Keratinocyte (primary cell): Measurements from ENCODE around the gene ELP5. TPM values are rescaled to one million over a fixed set of nuclear protein-coding genes. Genes with fewer than 3 reads are reported as not detected.
A peak's percentile ranks its signal among the peaks of the same experiment; 100 is the strongest.

Source experiments
- DNase-seq: peaks from one replicate; pipeline ENCODE4 v3.0.0-alpha.2; 2011; ENCODE audit warnings: low read depth, missing footprints, low spot score
- FAIRE-seq: peaks from 2 replicates; lab custom pipeline; 2011; peaks lifted over from hg19 to GRCh38; lab: Jason Lieb, UNC
- H2AFZ ChIP-seq: 2 replicates; pipeline ENCODE4 v1.6.0; 2012; ENCODE audit warnings: low read length, control low read depth, inconsistent platforms; ENCODE audit not compliant: control insufficient read depth
- H3K27ac ChIP-seq: 2 replicates; pipeline ENCODE4 v1.5.1; 2011; ENCODE audit warnings: low read length; ENCODE audit not compliant: control insufficient read depth, insufficient read depth
- H3K27me3 ChIP-seq: 3 replicates; pipeline ENCODE4 v1.6.0; 2011; ENCODE audit warnings: low read length; ENCODE audit not compliant: control insufficient read depth, insufficient read depth; ENCODE audit errors: extremely low read depth
- H3K36me3 ChIP-seq, 2 experiments: 2 replicates in 1 of 2; 3 replicates in 1 of 2; pipeline ENCODE4 v1.5.1; 2011; ENCODE audit warnings: low read length in 2 of 2, mild to moderate bottlenecking in 1 of 2; ENCODE audit not compliant: control insufficient read depth in 2 of 2, insufficient read depth in 2 of 2; ENCODE audit errors: extremely low read depth in 1 of 2
- H3K4me1 ChIP-seq: 3 replicates; pipeline ENCODE4 v1.5.1; 2011; ENCODE audit warnings: low read length; ENCODE audit not compliant: control insufficient read depth, insufficient read depth; ENCODE audit errors: extremely low read depth
- H3K4me2 ChIP-seq: 3 replicates; pipeline ENCODE4 v1.6.0; 2011; ENCODE audit warnings: low read depth, low read length; ENCODE audit not compliant: control insufficient read depth, insufficient read depth; ENCODE audit errors: extremely low read depth
- H3K4me3 ChIP-seq, 3 experiments: fragments of 200-600 bp in 1 of 3; sonication (generic) in 1 of 3; 2 replicates in 2 of 3; 3 replicates in 1 of 3; pipeline ENCODE4 v1.5.1; 2011 to 2016; ENCODE audit warnings: low read length in 3 of 3, mild to moderate bottlenecking in 3 of 3, control low read depth in 2 of 3, inconsistent platforms in 1 of 3, low read depth in 1 of 3, mixed read lengths in 1 of 3, mixed run types in 1 of 3, moderate library complexity in 1 of 3; ENCODE audit not compliant: control insufficient read depth in 2 of 3, insufficient read depth in 2 of 3; ENCODE audit errors: extremely low read depth in 1 of 3
- H3K79me2 ChIP-seq: 2 replicates; pipeline ENCODE4 v1.6.0; 2012; ENCODE audit warnings: low read length; ENCODE audit not compliant: control insufficient read depth, insufficient read depth
- H3K9ac ChIP-seq: 3 replicates; pipeline ENCODE4 v1.6.0; 2011; ENCODE audit warnings: low read length; ENCODE audit not compliant: control insufficient read depth, insufficient read depth; ENCODE audit errors: extremely low read depth
- H3K9me1 ChIP-seq: 3 replicates; pipeline ENCODE4 v1.6.0; 2011; ENCODE audit warnings: low read length; ENCODE audit not compliant: control insufficient read depth, insufficient read depth; ENCODE audit errors: extremely low read depth
- H3K9me3 ChIP-seq: 2 replicates; pipeline ENCODE4 v1.5.1; 2012; ENCODE audit warnings: low read depth, low read length; ENCODE audit not compliant: control insufficient read depth
- H4K20me1 ChIP-seq: 3 replicates; pipeline ENCODE4 v1.6.0; 2011; ENCODE audit warnings: low read length; ENCODE audit not compliant: control insufficient read depth, insufficient read depth; ENCODE audit errors: extremely low read depth
- EZH2 ChIP-seq: IDR thresholded peaks from one replicate; pipeline ENCODE4 v1.6.1; 2012; ENCODE audit warnings: inconsistent platforms, mild to moderate bottlenecking, low read length, moderate library complexity
- dilution Hi-C: fragments of 300-500 bp; cut with MboI; formaldehyde crosslinking; loops from one replicate; pipeline ENCODE4 v1.7.0; 2020; ENCODE audit warnings: low sequenced_read_pairs; ENCODE audit not compliant: extremely low pct_ligation_motif_present
- polyA plus RNA-seq, 5 experiments: library from polyadenylated mRNA; depleted of rRNA in 3 of 5; stranded (reverse) in 3 of 5; stranded (forward) in 1 of 5; unstranded in 1 of 5; fragments of >200 nt; gene quantifications; 1 replicate in 1 of 5; 2 replicates in 3 of 5; 3 replicates in 1 of 5; pipeline versions ENCODE4 v1.2.1 to v1.2.3, GENCODE V29; 2011 to 2012; ENCODE audit warnings: missing spikeins in 2 of 5, low read depth in 1 of 5, low replicate concordance in 1 of 5
- TF ChIP-seq, protein P1 (sequence below), 3 experiments: IDR thresholded peaks in 1 of 3; conservative IDR thresholded peaks in 1 of 3; optimal IDR thresholded peaks in 1 of 3; 2 replicates in 2 of 3; 3 replicates in 1 of 3; pipeline versions ENCODE3 to v1.5.1; 2011; ENCODE audit warnings: low read length in 3 of 3, mild to moderate bottlenecking in 3 of 3, moderate library complexity in 2 of 3, control low read depth in 1 of 3, inconsistent platforms in 1 of 3; ENCODE audit not compliant: insufficient read depth in 2 of 3; ENCODE audit errors: extremely low read depth in 1 of 3

ELP5 gene
- polyA plus RNA-seq, 1 donor (not counting 4 experiments of a cell fraction or from before 2014, with no cell fraction given): 19.4 TPM

GRCh38 chr17:7221278-7222092 lies 30.5 kb upstream of the ELP5 start:
- Histone ChIP-seq H3K36me3 (peaks cover 29 to 41% of the 10 kb centered on the region in 2 experiments), H3K4me2 (peak overlapping the region; percentile 88), H4K20me1 (peaks cover 5% of the 10 kb centered on the region), H3K4me3 (peak overlapping the region in 1 of 3 experiments; percentile 74), H2AFZ (no peak overlapping the region), H3K9me1 (no peaks in the 10 kb centered on the region), H3K4me1 (peaks cover 28% of the 10 kb centered on the region), H3K9me3 (no peaks in the 10 kb centered on the region), H3K9ac (peak overlapping the region; percentile 87), H3K27me3 (no peaks in the 10 kb centered on the region), H3K27ac (peak overlapping the region; percentile 92), H3K79me2 (peaks cover 11% of the 10 kb centered on the region)
- no peak for FAIRE-seq
- dilution Hi-C loops: no loop called here
- TF ChIP-seq, protein P1, sequence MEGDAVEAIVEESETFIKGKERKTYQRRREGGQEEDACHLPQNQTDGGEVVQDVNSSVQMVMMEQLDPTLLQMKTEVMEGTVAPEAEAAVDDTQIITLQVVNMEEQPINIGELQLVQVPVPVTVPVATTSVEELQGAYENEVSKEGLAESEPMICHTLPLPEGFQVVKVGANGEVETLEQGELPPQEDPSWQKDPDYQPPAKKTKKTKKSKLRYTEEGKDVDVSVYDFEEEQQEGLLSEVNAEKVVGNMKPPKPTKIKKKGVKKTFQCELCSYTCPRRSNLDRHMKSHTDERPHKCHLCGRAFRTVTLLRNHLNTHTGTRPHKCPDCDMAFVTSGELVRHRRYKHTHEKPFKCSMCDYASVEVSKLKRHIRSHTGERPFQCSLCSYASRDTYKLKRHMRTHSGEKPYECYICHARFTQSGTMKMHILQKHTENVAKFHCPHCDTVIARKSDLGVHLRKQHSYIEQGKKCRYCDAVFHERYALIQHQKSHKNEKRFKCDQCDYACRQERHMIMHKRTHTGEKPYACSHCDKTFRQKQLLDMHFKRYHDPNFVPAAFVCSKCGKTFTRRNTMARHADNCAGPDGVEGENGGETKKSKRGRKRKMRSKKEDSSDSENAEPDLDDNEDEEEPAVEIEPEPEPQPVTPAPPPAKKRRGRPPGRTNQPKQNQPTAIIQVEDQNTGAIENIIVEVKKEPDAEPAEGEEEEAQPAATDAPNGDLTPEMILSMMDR (optimal IDR thresholded peaks at IDR 0.05 in 1 of 3, IDR thresholded peaks at IDR 0.05 in 1 of 3, conservative IDR thresholded peaks at IDR 0.05 in 1 of 3; ENCODE audit: extremely low read depth in 1 of 3, insufficient read depth in 2 of 3, low read length in 3 of 3): no peak
- TF ChIP-seq EZH2: no peak
- DNase-seq: no peak

DNA sequence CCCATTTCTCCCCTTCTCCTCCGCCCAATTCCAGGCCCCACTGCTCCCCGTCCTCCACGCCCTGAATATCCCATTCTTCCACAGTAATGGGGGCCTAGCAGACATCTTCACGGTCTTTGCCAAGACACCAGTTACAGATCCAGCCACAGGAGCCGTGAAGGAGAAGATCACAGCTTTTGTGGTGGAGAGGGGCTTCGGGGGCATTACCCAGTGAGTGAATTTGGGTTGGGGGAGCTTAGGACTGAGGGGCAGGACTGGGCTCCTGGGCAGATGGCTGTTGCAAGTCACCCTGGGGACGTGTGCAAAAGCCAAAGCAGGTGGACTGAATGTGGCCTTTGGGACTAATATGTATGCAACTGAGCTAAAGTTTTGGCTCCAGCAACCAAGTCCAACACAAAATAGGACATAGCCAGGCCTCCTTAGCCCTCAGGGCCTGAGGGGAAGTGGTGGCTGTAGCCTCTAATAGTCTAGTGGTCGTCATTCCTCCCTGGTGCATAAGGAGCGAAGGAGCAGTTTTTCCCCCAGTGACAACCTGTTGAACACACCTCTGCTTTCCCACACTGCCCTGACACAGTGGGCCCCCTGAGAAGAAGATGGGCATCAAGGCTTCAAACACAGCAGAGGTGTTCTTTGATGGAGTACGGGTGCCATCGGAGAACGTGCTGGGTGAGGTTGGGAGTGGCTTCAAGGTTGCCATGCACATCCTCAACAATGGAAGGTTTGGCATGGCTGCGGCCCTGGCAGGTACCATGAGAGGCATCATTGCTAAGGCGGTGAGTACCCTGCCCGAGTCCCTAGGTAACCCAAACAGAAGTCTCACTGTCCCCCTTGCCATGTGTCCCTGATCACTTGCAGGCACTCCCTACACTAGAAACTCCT lies 29.7 kb upstream of the ELP5 start:
- no peak overlapping the region for H3K27ac ChIP-seq
- TF ChIP-seq, protein P1 (optimal IDR thresholded peaks at IDR 0.05 in 1 of 3, IDR thresholded peaks at IDR 0.05 in 1 of 3, conservative IDR thresholded peaks at IDR 0.05 in 1 of 3; ENCODE audit: extremely low read depth in 1 of 3, insufficient read depth in 2 of 3, low read length in 3 of 3): no peak
- TF ChIP-seq EZH2: no peak
- H4K20me1 ChIP-seq: peaks cover 5% of the 10 kb centered on the region
- no peaks in the 10 kb centered on the region for H3K9me1 ChIP-seq
- H3K9ac ChIP-seq: peak overlapping the region; percentile 19
- peaks cover 36 to 49% of the 10 kb centered on the region in 2 experiments for H3K36me3 ChIP-seq
- H3K27me3 ChIP-seq: no peaks in the 10 kb centered on the region
- no peaks in the 10 kb centered on the region for H3K9me3 ChIP-seq
- H3K4me2 ChIP-seq: no peak overlapping the region
- dilution Hi-C loops: no loop called here
- FAIRE-seq: no peak
- DNase-seq: no peak
- peaks cover 10% of the 10 kb centered on the region for H3K79me2 ChIP-seq
- H3K4me1 ChIP-seq: peaks cover 28% of the 10 kb centered on the region
- no peak overlapping the region for H2AFZ ChIP-seq
- no peak overlapping the region for H3K4me3 ChIP-seq
